CD4-positive, CD25-positive, alpha-beta regulatory T cell (primary cell): ENCODE results near the gene WDTC1. TPM values are rescaled to one million over a fixed set of nuclear protein-coding genes. Genes with fewer than 3 reads are reported as not detected.
"Not testable (repeated sequence)": the region's sequence is repeated elsewhere in the genome, so short reads cannot be mapped to it uniquely, and the experiment has no call there.

Experiments used
- ATAC-seq, 2 donors: fragments of 150-1000 bp; cut with Tn5 transposase; one replicate each; pipeline ENCODE4 v1.10.0; 2021; ENCODE audit warnings: low read depth in 2 of 2, moderate number of reproducible peaks in 2 of 2, moderate library complexity in 1 of 2
- DNase-seq, 3 donors: peaks; one replicate each; pipeline versions ENCODE4 v3.0.0 to v3.0.0-alpha.2; 2012 to 2022; ENCODE audit warnings: mixed read lengths in 1 of 3
- H3K27ac ChIP-seq: one replicate; pipeline ENCODE4 v1.7.0; 2013; ENCODE audit warnings: mild to moderate bottlenecking, low read length; ENCODE audit not compliant: insufficient read depth, poor library complexity, severe bottlenecking
- H3K27me3 ChIP-seq: one replicate; pipeline ENCODE4 v1.7.0; 2013; ENCODE audit warnings: low read length; ENCODE audit not compliant: control insufficient read depth, insufficient read depth
- H3K36me3 ChIP-seq: one replicate; pipeline ENCODE4 v1.7.0; 2013; ENCODE audit warnings: mild to moderate bottlenecking, low read length, moderate library complexity; ENCODE audit not compliant: control insufficient read depth, insufficient read depth
- H3K4me1 ChIP-seq: 2 replicates; pipeline ENCODE4 v1.7.0; 2013; ENCODE audit warnings: mild to moderate bottlenecking, low read length; ENCODE audit not compliant: insufficient read depth, control insufficient read depth, poor library complexity, severe bottlenecking
- H3K4me3 ChIP-seq: one replicate; pipeline ENCODE4 v1.7.0; 2013; ENCODE audit warnings: low read depth, mild to moderate bottlenecking, low read length, moderate library complexity
- H3K9me3 ChIP-seq, 2 experiments: 1 replicate in 1 of 2; 2 replicates in 1 of 2; pipeline ENCODE4 v1.7.0; 2013; ENCODE audit warnings: low read length in 2 of 2, mild to moderate bottlenecking in 1 of 2, moderate library complexity in 1 of 2; ENCODE audit not compliant: control insufficient read depth in 2 of 2
- H3K27ac Mint-ChIP-seq, 3 donors: one replicate each; pipeline ENCODE4 v1.8.0; 2020 to 2022; ENCODE audit warnings: mild to moderate bottlenecking in 3 of 3, mixed read lengths in 3 of 3, moderate library complexity in 2 of 3
- H3K27me3 Mint-ChIP-seq: one replicate; pipeline ENCODE4 v1.8.0; 2022; ENCODE audit warnings: mild to moderate bottlenecking, mixed read lengths
- H3K36me3 Mint-ChIP-seq: one replicate; pipeline ENCODE4 v1.8.0; 2020; ENCODE audit warnings: mixed read lengths
- H3K4me1 Mint-ChIP-seq, 4 donors: one replicate each; pipeline ENCODE4 v1.8.0; 2020 to 2022; ENCODE audit warnings: mixed read lengths in 4 of 4, mild to moderate bottlenecking in 1 of 4
- H3K4me3 Mint-ChIP-seq, 4 donors: one replicate each; pipeline ENCODE4 v1.8.0; 2020 to 2022; ENCODE audit warnings: mild to moderate bottlenecking in 4 of 4, mixed read lengths in 4 of 4, moderate library complexity in 3 of 4
- H3K9me3 Mint-ChIP-seq, 7 donors: one replicate each; pipeline ENCODE4 v1.8.0; 2020 to 2022; ENCODE audit warnings: mixed read lengths in 7 of 7, mild to moderate bottlenecking in 3 of 7, moderate library complexity in 2 of 7
- polyA plus RNA-seq, 4 donors: library from polyadenylated mRNA; unstranded; fragments of 300-500 nt; fragmentation: Illumina TruSeq; gene quantifications; one replicate each; pipeline ENCODE4 v1.2.3, GENCODE V29; 2021
- total RNA-seq: library from RNA; stranded (reverse); gene quantifications from one replicate; pipeline ENCODE4 v1.2.3, GENCODE V29; 2022

WDTC1 gene
- total and polyA plus RNA-seq, 5 donors from 2014 or later: 3.3 to 46.1 (median 5.6) TPM

DNA sequence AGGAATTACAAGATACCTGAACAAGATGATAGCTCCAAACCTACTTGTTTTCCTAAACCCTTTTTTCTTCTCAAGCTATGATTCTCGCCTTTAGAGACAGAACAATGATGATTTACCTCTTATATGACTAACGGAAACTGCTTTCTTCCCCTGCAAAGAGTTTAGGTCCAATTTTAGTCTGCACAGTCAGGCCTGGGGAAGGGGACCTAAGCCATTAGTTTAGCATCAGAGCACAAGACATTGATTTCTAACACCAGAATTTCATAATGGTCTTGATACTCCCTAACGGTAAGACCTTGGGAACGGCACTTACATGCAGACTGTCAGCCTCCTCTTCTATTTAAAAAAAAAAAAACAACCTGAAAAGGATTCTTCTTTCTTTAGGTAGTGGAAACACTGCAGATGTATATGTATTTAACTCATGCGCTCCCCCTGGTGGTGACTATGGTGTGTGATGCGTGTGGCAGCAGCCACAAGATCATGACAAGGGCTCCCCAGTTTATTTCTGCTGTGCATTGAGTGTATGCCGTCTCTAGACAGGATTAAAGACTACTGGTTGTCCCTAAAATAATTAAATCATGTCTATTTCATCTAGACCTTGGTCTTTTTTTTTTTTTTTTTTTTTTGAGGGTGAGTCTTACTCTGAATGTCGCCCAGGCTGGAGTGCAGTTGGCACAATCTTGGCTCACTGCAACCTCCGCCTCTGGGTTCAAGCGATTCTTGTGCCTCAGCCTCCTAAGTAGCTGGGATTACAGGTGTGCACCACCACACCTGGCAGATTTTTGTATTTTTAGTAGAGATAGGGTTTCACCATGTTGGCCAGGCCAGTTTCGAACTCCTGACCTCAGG, 50.2 kb downstream of the WDTC1 start:
- H3K27ac ChIP-seq: no peak overlapping the region
- Mint-ChIP-seq H3K36me3 (peaks cover 25% of the 10 kb centered on the region), H3K27me3 (no peaks in the 10 kb centered on the region), H3K4me3 (no peak overlapping the region), H3K27ac (peak overlapping the region in 1 of 3 donors; percentile 64), H3K4me1 (peaks cover 4 to 14% (median 8%) of the 10 kb centered on the region in 4 donors), H3K9me3 (no peaks in the 10 kb centered on the region)
- ATAC-seq (peak; percentile 93 to 94), DNase-seq (peak; percentile 75 to 88 (median 83))
- H3K36me3 ChIP-seq: peaks cover 32% of the 10 kb centered on the region
- no peak overlapping the region for H3K4me3 ChIP-seq
- H3K4me1 ChIP-seq: no peaks in the 10 kb centered on the region
- H3K9me3 ChIP-seq: no peaks in the 10 kb centered on the region
- H3K27me3 ChIP-seq: no peaks in the 10 kb centered on the region

GRCh38 chr1:27285274-27285660, 50.8 kb downstream of the WDTC1 start:
- Histone ChIP-seq H3K9me3 (no peaks in the 10 kb centered on the region), H3K27ac (no peak overlapping the region), H3K4me1 (no peaks in the 10 kb centered on the region), H3K4me3 (no peak overlapping the region), H3K27me3 (no peaks in the 10 kb centered on the region), H3K36me3 (peaks cover 36% of the 10 kb centered on the region)
- ATAC-seq (no peak), DNase-seq (no peak)
- Mint-ChIP-seq H3K27ac (no peak overlapping the region), H3K27me3 (no peaks in the 10 kb centered on the region), H3K4me3 (no peak overlapping the region), H3K36me3 (peaks cover 27% of the 10 kb centered on the region), H3K9me3 (no peaks in the 10 kb centered on the region), H3K4me1 (peaks cover 0 to 11% (median 7%) of the 10 kb centered on the region in 4 donors)

GRCh38 chr1:27285821-27286220, 51.4 kb downstream of the WDTC1 start:
- not testable (repeated sequence) for H3K9me3 ChIP-seq
- H3K36me3 Mint-ChIP-seq: peaks cover 33% of the 10 kb centered on the region

GRCh38 chr1:27289125-27289524, 54.7 kb downstream of the WDTC1 start:
- H3K4me1 ChIP-seq, H3K9me3 Mint-ChIP-seq, H3K27me3 ChIP-seq, H3K4me3 ChIP-seq, H3K4me1 Mint-ChIP-seq, H3K4me3 Mint-ChIP-seq, DNase-seq, ATAC-seq, H3K27ac Mint-ChIP-seq, H3K27ac ChIP-seq, H3K9me3 ChIP-seq, H3K27me3 Mint-ChIP-seq: not testable (repeated sequence)
- H3K36me3 Mint-ChIP-seq: peaks cover 32% of the 10 kb centered on the region
- peaks cover 48% of the 10 kb centered on the region for H3K36me3 ChIP-seq

More at GRCh38 chr1:27285821-27286220, 51.4 kb downstream of the WDTC1 start:
- not testable (repeated sequence) for ATAC-seq, H3K27me3 ChIP-seq, H3K4me3 ChIP-seq, H3K27me3 Mint-ChIP-seq, H3K27ac Mint-ChIP-seq, H3K4me3 Mint-ChIP-seq, H3K27ac ChIP-seq, DNase-seq, H3K9me3 Mint-ChIP-seq, H3K4me1 ChIP-seq
- peaks cover 41% of the 10 kb centered on the region for H3K36me3 ChIP-seq
- peaks cover 0 to 11% (median 7%) of the 10 kb centered on the region in 4 donors for H3K4me1 Mint-ChIP-seq

DNA sequence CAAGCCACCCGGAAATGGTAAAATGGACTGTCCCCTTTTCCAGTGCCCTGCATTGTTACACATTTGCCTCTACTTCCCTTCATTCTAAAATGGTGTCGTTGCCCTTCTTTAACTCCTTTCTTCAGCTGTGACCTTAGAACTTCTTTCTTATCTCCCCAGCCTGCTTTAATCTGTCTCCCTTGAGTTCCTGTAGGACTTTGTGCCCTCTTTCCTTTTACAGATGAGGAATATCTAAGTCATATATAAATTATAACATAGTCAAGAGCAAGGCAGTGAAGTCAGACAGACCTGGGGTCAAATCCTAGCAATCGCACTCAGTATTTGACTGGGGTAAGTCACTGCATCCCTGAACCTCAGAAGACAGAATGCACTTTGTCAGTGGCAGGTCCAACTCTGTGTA, 56.1 kb downstream of the WDTC1 start:
- no peak for ATAC-seq
- DNase-seq: no peak
- H3K4me3 Mint-ChIP-seq: no peak overlapping the region
- no peaks in the 10 kb centered on the region for H3K4me1 ChIP-seq
- no peaks in the 10 kb centered on the region for H3K9me3 ChIP-seq
- no peaks in the 10 kb centered on the region for H3K4me1 Mint-ChIP-seq
- peaks cover 27% of the 10 kb centered on the region for H3K36me3 Mint-ChIP-seq
- H3K27ac ChIP-seq: no peak overlapping the region
- peaks cover 57% of the 10 kb centered on the region for H3K36me3 ChIP-seq
- H3K27me3 ChIP-seq: no peaks in the 10 kb centered on the region
- no peak overlapping the region for H3K4me3 ChIP-seq
- no peaks in the 10 kb centered on the region for H3K27me3 Mint-ChIP-seq
- no peak overlapping the region for H3K27ac Mint-ChIP-seq
- H3K9me3 Mint-ChIP-seq: no peaks in the 10 kb centered on the region

- Mint-ChIP-seq H3K4me3 (no peak overlapping the region), H3K27me3 (no peaks in the 10 kb centered on the region), H3K27ac (peak overlapping the region in 2 of 3 donors; percentile 19 to 77), H3K36me3 (peaks cover 31% of the 10 kb centered on the region), H3K9me3 (no peaks in the 10 kb centered on the region), H3K4me1 (no peaks in the 10 kb centered on the region)
- Histone ChIP-seq H3K27ac (no peak overlapping the region), H3K27me3 (no peaks in the 10 kb centered on the region), H3K4me3 (no peak overlapping the region), H3K9me3 (no peaks in the 10 kb centered on the region), H3K4me1 (no peaks in the 10 kb centered on the region), H3K36me3 (peaks cover 64% of the 10 kb centered on the region)
- no peak for ATAC-seq
- DNase-seq: no peak
Measured at GRCh38 chr1:27292106-27292505, 57.7 kb downstream of the WDTC1 start.

GRCh38 chr1:27293915-27294314, 59.5 kb downstream of the WDTC1 start:
- DNase-seq: no peak
- Mint-ChIP-seq H3K9me3 (no peaks in the 10 kb centered on the region), H3K36me3 (peaks cover 32% of the 10 kb centered on the region), H3K4me3 (no peak overlapping the region), H3K4me1 (no peaks in the 10 kb centered on the region), H3K27ac (no peak overlapping the region), H3K27me3 (no peaks in the 10 kb centered on the region)
- ATAC-seq: no peak
- no peaks in the 10 kb centered on the region for H3K27me3 ChIP-seq
- no peaks in the 10 kb centered on the region for H3K4me1 ChIP-seq
- H3K36me3 ChIP-seq: peaks cover 72% of the 10 kb centered on the region
- no peak overlapping the region for H3K4me3 ChIP-seq
- H3K9me3 ChIP-seq: no peaks in the 10 kb centered on the region
- no peak overlapping the region for H3K27ac ChIP-seq

DNA sequence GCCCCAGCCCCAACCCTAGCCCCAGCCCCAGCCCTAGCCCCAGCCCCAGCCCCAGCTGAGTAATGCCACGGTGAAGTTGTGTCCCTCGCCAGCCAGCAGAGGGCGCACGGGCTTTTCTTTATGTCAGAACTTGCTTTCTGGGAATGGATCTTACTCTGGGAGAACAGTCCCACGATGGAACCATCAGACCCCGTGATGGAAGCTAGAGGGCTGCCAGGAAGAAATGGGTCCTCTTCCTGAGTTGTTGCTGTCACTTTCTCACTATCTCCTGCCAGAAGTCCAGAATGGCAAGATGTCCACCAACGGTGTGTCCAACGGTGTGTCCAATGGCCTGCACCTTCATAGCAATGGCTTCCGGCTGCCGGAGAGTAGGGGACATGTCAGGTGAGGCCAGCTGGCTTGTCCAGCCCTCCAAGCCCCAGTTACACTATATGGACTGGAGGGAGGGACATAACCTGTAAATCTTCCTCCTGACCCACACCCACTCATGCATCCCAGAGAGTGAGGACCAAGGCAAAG, 62.4 kb downstream of the WDTC1 start:
- peak; percentile 41 to 48 for ATAC-seq
- Mint-ChIP-seq H3K9me3 (no peaks in the 10 kb centered on the region), H3K27me3 (no peaks in the 10 kb centered on the region), H3K27ac (no peak overlapping the region), H3K4me1 (peaks cover 0 to 8% (median 3%) of the 10 kb centered on the region in 4 donors), H3K4me3 (no peak overlapping the region), H3K36me3 (peaks cover 35% of the 10 kb centered on the region)
- Histone ChIP-seq H3K9me3 (no peaks in the 10 kb centered on the region), H3K36me3 (peaks cover 73% of the 10 kb centered on the region), H3K27ac (no peak overlapping the region), H3K27me3 (no peaks in the 10 kb centered on the region), H3K4me1 (no peaks in the 10 kb centered on the region), H3K4me3 (no peak overlapping the region)
- peak; percentile 51 to 56 (median 52) for DNase-seq
